NCI-H1105 treated with DMSO at 0.1 percent for 48 hours (cell line): ENCODE results near the gene CELF6.
A peak's percentile ranks its signal among the peaks of the same experiment; 100 is the strongest.

Source experiments
- DNase-seq: peaks from one replicate; lab custom pipeline; 2025; lab: John Stamatoyannopoulos, UW

CELF6 gene

GRCh38 chr15:72319985-72320671 is at the start of gene CELF6:
CELF6 (minus strand) TSS chr15:72320157; CDS start chr15:72319874, 283 bp downstream.
- peak; percentile 95 for DNase-seq

GRCh38 chr15:72368899-72369298 is 48.9 kb upstream of the CELF6 start:
- no peak for DNase-seq

GRCh38 chr15:72368325-72368724 is 48.4 kb upstream of the CELF6 start:
- no peak for DNase-seq

GRCh38 chr15:72365844-72366243 is 45.9 kb upstream of the CELF6 start:
- DNase-seq = no peak

- no peak for DNase-seq
These were observed 41.2 kb upstream of the CELF6 start for GRCh38 chr15:72361176-72361575.

- DNase-seq = no peak
These were observed 38.8 kb upstream of the CELF6 start for GRCh38 chr15:72358650-72359171.

GRCh38 chr15:72358121-72358520 is 38.2 kb upstream of the CELF6 start:
- no peak for DNase-seq

- no peak for DNase-seq
These were observed 34.5 kb upstream of the CELF6 start for GRCh38 chr15:72354496-72354895.

GRCh38 chr15:72353266-72353665 is 33.3 kb upstream of the CELF6 start:
- no peak for DNase-seq

- DNase-seq = no peak
These were observed 25.8 kb upstream of the CELF6 start for GRCh38 chr15:72345806-72346205.

GRCh38 chr15:72345280-72345679 is 25.3 kb upstream of the CELF6 start:
- DNase-seq = no peak

GRCh38 chr15:72344602-72345001 is 24.6 kb upstream of the CELF6 start:
- DNase-seq = no peak

GRCh38 chr15:72342385-72342784 is 22.4 kb upstream of the CELF6 start:
- DNase-seq = peak; percentile 19

- no peak for DNase-seq
These were observed 21.4 kb upstream of the CELF6 start for GRCh38 chr15:72341361-72341760.

GRCh38 chr15:72340366-72340765 is 20.4 kb upstream of the CELF6 start:
- no peak for DNase-seq

GRCh38 chr15:72339777-72340177 is 19.8 kb upstream of the CELF6 start:
- peak; percentile 12 for DNase-seq

GRCh38 chr15:72338617-72339321 is 18.8 kb upstream of the CELF6 start:
- no peak for DNase-seq

GRCh38 chr15:72338148-72338547 is 18.2 kb upstream of the CELF6 start:
- DNase-seq = no peak

GRCh38 chr15:72334842-72335241 is 14.9 kb upstream of the CELF6 start:
- no peak for DNase-seq

GRCh38 chr15:72331021-72331420 is 11.1 kb upstream of the CELF6 start:
- no peak for DNase-seq

- DNase-seq = no peak
These were observed 3.8 kb upstream of the CELF6 start for GRCh38 chr15:72323752-72324151.

GRCh38 chr15:72319360-72319984 is 485 bp downstream of the CELF6 start:
- DNase-seq = no peak

- no peak for DNase-seq
These were observed 1.5 kb downstream of the CELF6 start for GRCh38 chr15:72318408-72318942.
